Fibroblast of lung (primary cell): ENCODE results near the gene MMP20. TPM values are rescaled to one million over a fixed set of nuclear protein-coding genes. Genes with fewer than 3 reads are reported as not detected.

Experiments used
- DNase-seq, 2 donors: peaks; one replicate each; pipeline versions ENCODE4 v3.0.0 to v3.0.0-alpha.2; 2010; ENCODE audit warnings: low read depth in 2 of 2
- H2AFZ ChIP-seq: 2 replicates; pipeline ENCODE4 v1.5.1; 2012; ENCODE audit warnings: low read length, control low read depth, inconsistent platforms
- H3K27ac ChIP-seq: 2 replicates; pipeline ENCODE4 v1.5.1; 2011; ENCODE audit warnings: low read length, control low read depth; ENCODE audit not compliant: insufficient read depth
- H3K27me3 ChIP-seq: 2 replicates; pipeline ENCODE4 v1.5.1; 2011; ENCODE audit warnings: mild to moderate bottlenecking, low read length; ENCODE audit not compliant: control insufficient read depth, insufficient read depth
- H3K36me3 ChIP-seq: 2 replicates; pipeline ENCODE4 v1.5.1; 2011; ENCODE audit warnings: low read length; ENCODE audit not compliant: control insufficient read depth, insufficient read depth
- H3K4me1 ChIP-seq: 2 replicates; pipeline ENCODE4 v1.5.1; 2011; ENCODE audit warnings: low read length; ENCODE audit not compliant: control insufficient read depth, insufficient read depth; ENCODE audit errors: extremely low read depth
- H3K4me2 ChIP-seq: 2 replicates; pipeline ENCODE4 v1.5.1; 2011; ENCODE audit warnings: low read length, control low read depth; ENCODE audit not compliant: insufficient read depth; ENCODE audit errors: extremely low read depth
- H3K4me3 ChIP-seq, 4 experiments: fragments of 200-600 bp in 1 of 4; sonication (generic) in 1 of 4; replicated peaks in 1 of 4; 2 replicates each; pipeline ENCODE4 v1.5.1; 2011 to 2016; ENCODE audit warnings: low read length in 4 of 4, low read depth in 3 of 4, mild to moderate bottlenecking in 3 of 4, control low read depth in 2 of 4, inconsistent platforms in 1 of 4, mixed read lengths in 1 of 4; ENCODE audit not compliant: insufficient read depth in 1 of 4; ENCODE audit errors: control extremely low read depth in 1 of 4
- H3K79me2 ChIP-seq: 2 replicates; pipeline ENCODE4 v1.5.1; 2012; ENCODE audit warnings: mild to moderate bottlenecking, low read length, inconsistent platforms; ENCODE audit not compliant: control insufficient read depth, insufficient read depth
- H3K9ac ChIP-seq: 2 replicates; pipeline ENCODE4 v1.5.1; 2011; ENCODE audit warnings: mild to moderate bottlenecking, low read length, control low read depth; ENCODE audit not compliant: insufficient read depth
- H3K9me3 ChIP-seq: 2 replicates; pipeline ENCODE4 v1.5.1; 2012; ENCODE audit warnings: low read depth, low read length; ENCODE audit not compliant: control insufficient read depth, insufficient read depth
- H4K20me1 ChIP-seq: 2 replicates; pipeline ENCODE4 v1.5.1; 2011; ENCODE audit warnings: low read length; ENCODE audit not compliant: control insufficient read depth, insufficient read depth; ENCODE audit errors: extremely low read depth
- CTCF ChIP-seq, 2 donors: IDR thresholded peaks in 1 of 2; conservative IDR thresholded peaks in 1 of 2; 1 replicate in 1 of 2; 2 replicates in 1 of 2; pipeline ENCODE4 v1.5.1; 2011 to 2012; ENCODE audit warnings: low read length in 2 of 2, control low read depth in 1 of 2, inconsistent platforms in 1 of 2, low read depth in 1 of 2, mild to moderate bottlenecking in 1 of 2
- EZH2 ChIP-seq: IDR thresholded peaks from 2 replicates; pipeline ENCODE4 v1.5.1; 2012; ENCODE audit warnings: low read length, control low read depth, mild to moderate bottlenecking; ENCODE audit errors: missing control alignments
- polyA plus RNA-seq, 2 donors: library from polyadenylated mRNA; depleted of rRNA in 1 of 2; stranded (reverse) in 1 of 2; unstranded in 1 of 2; fragments of >200 nt; gene quantifications; 2 replicates each; pipeline ENCODE4 v1.2.1, GENCODE V29; 2011 to 2012; ENCODE audit warnings: missing spikeins in 1 of 2
- total RNA-seq: library from RNA; depleted of rRNA; stranded (reverse); fragments of >200 nt; gene quantifications from 2 replicates; pipeline ENCODE4 v1.2.1, GENCODE V29; 2014

The MMP20 gene
- total and polyA plus RNA-seq, 2 donors (not counting 1 experiment from before 2014, with no cell fraction given) = not detected

- TF ChIP-seq EZH2 = no peak
- TF ChIP-seq CTCF (conservative IDR thresholded peaks at IDR 0.05 in 1 of 2, IDR thresholded peaks at IDR 0.05 in 1 of 2; ENCODE audit: low read depth in 1 of 2, low read length in 2 of 2) = no peak
- H3K27ac ChIP-seq = no peak overlapping the region
- no peak overlapping the region for H3K4me3 ChIP-seq
- H2AFZ ChIP-seq = peak overlapping the region; percentile 57
- H3K36me3 ChIP-seq = no peaks in the 10 kb centered on the region
- H3K27me3 ChIP-seq = no peaks in the 10 kb centered on the region
- no peak for DNase-seq
- H3K9ac ChIP-seq = no peak overlapping the region
- H3K4me1 ChIP-seq = peaks cover 4% of the 10 kb centered on the region
- peak overlapping the region; percentile 35 for H3K4me2 ChIP-seq
- no peaks in the 10 kb centered on the region for H4K20me1 ChIP-seq
- H3K79me2 ChIP-seq = no peaks in the 10 kb centered on the region
- H3K9me3 ChIP-seq = no peaks in the 10 kb centered on the region
Measured at GRCh38 chr11:102561636-102562035, 63.5 kb downstream of the MMP20 start.

GRCh38 chr11:102560555-102561011, 64.5 kb downstream of the MMP20 start:
- peak overlapping the region; percentile 28 for H3K27ac ChIP-seq
- H2AFZ ChIP-seq = peak overlapping the region; percentile 79
- TF ChIP-seq EZH2 = no peak
- TF ChIP-seq CTCF (conservative IDR thresholded peaks at IDR 0.05 in 1 of 2, IDR thresholded peaks at IDR 0.05 in 1 of 2; ENCODE audit: low read depth in 1 of 2, low read length in 2 of 2) = no peak
- no peaks in the 10 kb centered on the region for H3K27me3 ChIP-seq
- peak overlapping the region; percentile 8 for H3K9ac ChIP-seq
- H3K4me1 ChIP-seq = peaks cover 4% of the 10 kb centered on the region
- no peaks in the 10 kb centered on the region for H3K79me2 ChIP-seq
- peak overlapping the region; percentile 55 to 68 (median 62) for H3K4me3 ChIP-seq
- H3K36me3 ChIP-seq = no peaks in the 10 kb centered on the region
- peak; percentile 86 to 97 for DNase-seq
- H3K4me2 ChIP-seq = peak overlapping the region; percentile 88
- no peaks in the 10 kb centered on the region for H3K9me3 ChIP-seq
- no peaks in the 10 kb centered on the region for H4K20me1 ChIP-seq

GRCh38 chr11:102559839-102560238, 65.3 kb downstream of the MMP20 start:
- H3K9me3 ChIP-seq = no peaks in the 10 kb centered on the region
- no peak for DNase-seq
- H3K4me1 ChIP-seq = peaks cover 4% of the 10 kb centered on the region
- no peaks in the 10 kb centered on the region for H3K27me3 ChIP-seq
- H2AFZ ChIP-seq = no peak overlapping the region
- H3K27ac ChIP-seq = no peak overlapping the region
- peak overlapping the region in 1 of 4 experiments; percentile 67 for H3K4me3 ChIP-seq
- H3K36me3 ChIP-seq = no peaks in the 10 kb centered on the region
- H3K4me2 ChIP-seq = peak overlapping the region; percentile 88
- no peaks in the 10 kb centered on the region for H3K79me2 ChIP-seq
- H4K20me1 ChIP-seq = no peaks in the 10 kb centered on the region
- TF ChIP-seq EZH2 (no peak), CTCF (conservative IDR thresholded peaks at IDR 0.05 in 1 of 2, IDR thresholded peaks at IDR 0.05 in 1 of 2; ENCODE audit: low read depth in 1 of 2, low read length in 2 of 2) (no peak)
- H3K9ac ChIP-seq = no peak overlapping the region
